ENCODE results near the gene MYH7.

The MYH7 gene

GRCh38 chr14:23382276-23382675 is 53.2 kb downstream of the MYH7 start:
- Histone ChIP-seq H3K9ac (ENCODE audit: low read length) (no peak overlapping the region), H3K4me3 (ENCODE audit: insufficient read depth, low read length, poor library complexity, severe bottlenecking) (no peak overlapping the region), H3F3A (ENCODE audit: insufficient read depth) (no peaks in the 10 kb centered on the region), H3K4me2 (ENCODE audit: low read depth, low read length, poor library complexity, severe bottlenecking) (no peak overlapping the region), H2AFZ (ENCODE audit: low read depth, low read length, severe bottlenecking) (no peak overlapping the region), H4K20me1 (ENCODE audit: low read depth, low read length) (no peaks in the 10 kb centered on the region), H3K79me2 (ENCODE audit: insufficient read depth, low read length) (no peaks in the 10 kb centered on the region), H3K36me3 (ENCODE audit: low read length) (no peaks in the 10 kb centered on the region), H3K9me3 (ENCODE audit: insufficient read depth, low read length) (no peaks in the 10 kb centered on the region), H3K27me3 (ENCODE audit: low read length) (no peaks in the 10 kb centered on the region), H3K9me2 (replicated peaks; ENCODE audit: insufficient read depth, low read length) (no peaks in the 10 kb centered on the region), H3K27ac (ENCODE audit: low read depth, low read length) (no peak overlapping the region)
- no peak for TF ChIP-seq CTCF (IDR thresholded peaks at IDR 0.05; ENCODE audit: insufficient read depth, low read length, poor library complexity, severe bottlenecking)
- no peak for TF ChIP-seq EZH2phosphoT487 (conservative IDR thresholded peaks at IDR 0.05; ENCODE audit: low read length)

- no peaks in the 10 kb centered on the region for H3F3A ChIP-seq (ENCODE audit: insufficient read depth)
- no peak overlapping the region for H2AFZ ChIP-seq (ENCODE audit: low read depth, low read length, severe bottlenecking)
- H3K4me2 ChIP-seq (ENCODE audit: low read depth, low read length, poor library complexity, severe bottlenecking), result no peak overlapping the region
- no peaks in the 10 kb centered on the region for H3K79me2 ChIP-seq (ENCODE audit: insufficient read depth, low read length)
- no peaks in the 10 kb centered on the region for H4K20me1 ChIP-seq (ENCODE audit: low read depth, low read length)
- H3K9me2 ChIP-seq (replicated peaks; ENCODE audit: insufficient read depth, low read length), result no peaks in the 10 kb centered on the region
- H3K36me3 ChIP-seq (ENCODE audit: low read length), result no peaks in the 10 kb centered on the region
- H3K27ac ChIP-seq (ENCODE audit: low read depth, low read length), result no peak overlapping the region
- TF ChIP-seq CTCF (IDR thresholded peaks at IDR 0.05; ENCODE audit: insufficient read depth, low read length, poor library complexity, severe bottlenecking), result no peak
- TF ChIP-seq EZH2phosphoT487 (conservative IDR thresholded peaks at IDR 0.05; ENCODE audit: low read length), result no peak
- H3K27me3 ChIP-seq (ENCODE audit: low read length), result no peaks in the 10 kb centered on the region
- H3K4me3 ChIP-seq (ENCODE audit: insufficient read depth, low read length, poor library complexity, severe bottlenecking), result no peak overlapping the region
- H3K9ac ChIP-seq (ENCODE audit: low read length), result no peak overlapping the region
- no peaks in the 10 kb centered on the region for H3K9me3 ChIP-seq (ENCODE audit: insufficient read depth, low read length)
Measured at GRCh38 chr14:23381871-23382270, 53.6 kb downstream of the MYH7 start.

GRCh38 chr14:23380976-23381375 is 54.5 kb downstream of the MYH7 start:
- no peaks in the 10 kb centered on the region for H3K36me3 ChIP-seq (ENCODE audit: low read length)
- no peaks in the 10 kb centered on the region for H3K9me2 ChIP-seq (replicated peaks; ENCODE audit: insufficient read depth, low read length)
- no peak overlapping the region for H3K27ac ChIP-seq (ENCODE audit: low read depth, low read length)
- H3K4me3 ChIP-seq (ENCODE audit: insufficient read depth, low read length, poor library complexity, severe bottlenecking), result no peak overlapping the region
- no peaks in the 10 kb centered on the region for H3K79me2 ChIP-seq (ENCODE audit: insufficient read depth, low read length)
- H4K20me1 ChIP-seq (ENCODE audit: low read depth, low read length), result no peaks in the 10 kb centered on the region
- TF ChIP-seq CTCF (IDR thresholded peaks at IDR 0.05; ENCODE audit: insufficient read depth, low read length, poor library complexity, severe bottlenecking), result no peak
- no peak for TF ChIP-seq EZH2phosphoT487 (conservative IDR thresholded peaks at IDR 0.05; ENCODE audit: low read length)
- H3K9me3 ChIP-seq (ENCODE audit: insufficient read depth, low read length), result no peaks in the 10 kb centered on the region
- no peaks in the 10 kb centered on the region for H3K27me3 ChIP-seq (ENCODE audit: low read length)
- no peak overlapping the region for H3K4me2 ChIP-seq (ENCODE audit: low read depth, low read length, poor library complexity, severe bottlenecking)
- no peak overlapping the region for H2AFZ ChIP-seq (ENCODE audit: low read depth, low read length, severe bottlenecking)
- H3F3A ChIP-seq (ENCODE audit: insufficient read depth), result no peaks in the 10 kb centered on the region
- no peak overlapping the region for H3K9ac ChIP-seq (ENCODE audit: low read length)
